ENCODE data around the gene CASP3. TPM values are rescaled to one million over a fixed set of nuclear protein-coding genes. Genes with fewer than 3 reads are reported as not detected.
"Not testable (repeated sequence)": the region's sequence is repeated elsewhere in the genome, so short reads cannot be mapped to it uniquely, and the experiment has no call there.

CASP3 gene
- total and polyA plus RNA-seq, 12 donors: 7.9 to 24.8 (median 13.5) TPM

GRCh38 chr4:184624972-184625554 lies 24.2 kb downstream of the CASP3 start:
- intact Hi-C loops (cut with DNase I): no loop called here
- no peaks in the 10 kb centered on the region for H3K27me3 ChIP-seq
- DNase-seq: no peak
- peaks cover 0 to 54% (median 23%) of the 10 kb centered on the region in 9 donors for H3K36me3 ChIP-seq
- H3K9me3 ChIP-seq: no peaks in the 10 kb centered on the region
- 90 to 91% methylated on average over 7 of the region's 7 CpGs for WGBS, 2 donors
- no peak for TF ChIP-seq CTCF (IDR thresholded peaks at IDR 0.05)
- H3K4me3 ChIP-seq: no peak overlapping the region
- H3K27ac ChIP-seq: no peak overlapping the region
- ATAC-seq: no peak
- no peaks in the 10 kb centered on the region for H3K4me1 ChIP-seq

- intact Hi-C loops (cut with DNase I); H3K4me3 ChIP-seq; H3K27me3 ChIP-seq; H3K4me1 ChIP-seq; ATAC-seq; DNase-seq; H3K27ac ChIP-seq; H3K9me3 ChIP-seq: not testable (repeated sequence)
- 95 to 98% methylated on average over 3 of the region's 3 CpGs for WGBS, 2 donors
- H3K36me3 ChIP-seq: peaks cover 0 to 48% (median 18%) of the 10 kb centered on the region in 9 donors
Observed at GRCh38 chr4:184624504-184624903, 24.7 kb downstream of the CASP3 start.

- 81 to 88% methylated on average over 3 of the region's 3 CpGs for WGBS, 2 donors
- intact Hi-C loops (cut with DNase I): no loop called here
- ATAC-seq: no peak
- H3K27ac ChIP-seq: no peak overlapping the region
- no peaks in the 10 kb centered on the region for H3K9me3 ChIP-seq
- peaks cover 0 to 11% (median 0%) of the 10 kb centered on the region in 9 donors for H3K4me1 ChIP-seq
- no peak for DNase-seq
- peaks cover 0 to 19% (median 2%) of the 10 kb centered on the region in 9 donors for H3K36me3 ChIP-seq
- no peak for TF ChIP-seq CTCF (IDR thresholded peaks at IDR 0.05)
- no peak overlapping the region for H3K4me3 ChIP-seq
- no peaks in the 10 kb centered on the region for H3K27me3 ChIP-seq
Observed at GRCh38 chr4:184621518-184621917, 27.7 kb downstream of the CASP3 start.

GRCh38 chr4:184620212-184620867 lies 28.9 kb downstream of the CASP3 start:
- no peaks in the 10 kb centered on the region for H3K9me3 ChIP-seq
- no peak for DNase-seq
- ATAC-seq: no peak
- no peak overlapping the region for H3K4me3 ChIP-seq
- H3K27ac ChIP-seq: no peak overlapping the region
- intact Hi-C loops (cut with DNase I): no loop called here
- WGBS, 2 donors: 91 to 93% methylated on average over 11 of the region's 11 CpGs
- peaks cover 0 to 8% (median 0%) of the 10 kb centered on the region in 9 donors for H3K36me3 ChIP-seq
- no peak for TF ChIP-seq CTCF (IDR thresholded peaks at IDR 0.05)
- H3K27me3 ChIP-seq: no peaks in the 10 kb centered on the region
- H3K4me1 ChIP-seq: peaks cover 0 to 11% (median 0%) of the 10 kb centered on the region in 9 donors
